HG02798 (cell line): ENCODE results near the gene MRFAP1.
A peak's percentile ranks its signal among the peaks of the same experiment; 100 is the strongest.

Experiments
- ATAC-seq: cut with Tn5 transposase; IDR thresholded peaks from one replicate; pipeline ENCODE4 v1.9.1; 2021; ENCODE audit warnings: mild to moderate bottlenecking; ENCODE audit not compliant: unreplicated experiment, poor library complexity

The MRFAP1 gene

DNA sequence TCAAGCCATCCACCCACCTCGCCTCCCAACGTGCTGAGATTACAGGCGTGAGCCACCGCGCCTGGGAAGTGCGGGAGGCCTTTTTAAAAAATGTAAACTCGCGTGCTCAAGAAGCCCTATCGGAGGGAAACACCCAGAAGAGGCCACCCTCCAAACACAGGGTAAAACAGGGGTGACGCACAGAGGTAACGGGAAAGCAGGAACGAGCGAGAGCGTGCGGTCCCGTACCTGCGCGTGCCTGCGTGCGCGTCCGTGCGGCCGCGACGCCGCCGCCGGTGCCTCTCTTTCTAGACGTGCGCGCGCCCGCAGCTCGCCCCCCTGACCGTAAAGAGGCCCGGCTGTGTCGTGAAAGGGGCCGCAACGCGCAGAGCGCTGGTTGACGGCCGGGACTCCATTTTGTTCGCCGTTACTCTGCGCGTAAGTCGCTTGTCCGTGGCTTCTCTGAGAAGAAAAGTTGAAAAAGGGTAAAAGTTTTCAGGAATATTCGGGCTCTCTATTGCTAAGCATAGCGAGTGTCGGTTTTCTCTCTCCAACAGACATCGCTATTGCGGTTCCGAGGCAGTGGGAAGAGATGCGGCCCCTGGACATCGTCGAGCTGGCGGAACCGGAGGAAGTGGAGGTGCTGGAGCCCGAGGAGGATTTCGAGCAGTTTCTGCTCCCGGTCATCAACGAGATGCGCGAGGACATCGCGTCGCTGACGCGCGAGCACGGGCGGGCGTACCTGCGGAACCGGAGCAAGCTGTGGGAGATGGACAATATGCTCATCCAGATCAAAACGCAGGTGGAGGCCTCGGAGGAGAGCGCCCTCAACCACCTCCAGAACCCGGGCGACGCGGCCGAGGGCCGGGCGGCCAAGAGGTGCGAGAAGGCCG, at the start of gene MRFAP1:
Gene MRFAP1 (plus strand): TSS at position 394 of the 872 bp plus-strand sequence. CDS start 178 bp downstream, at position 572.
- peak; percentile 92 for ATAC-seq

DNA sequence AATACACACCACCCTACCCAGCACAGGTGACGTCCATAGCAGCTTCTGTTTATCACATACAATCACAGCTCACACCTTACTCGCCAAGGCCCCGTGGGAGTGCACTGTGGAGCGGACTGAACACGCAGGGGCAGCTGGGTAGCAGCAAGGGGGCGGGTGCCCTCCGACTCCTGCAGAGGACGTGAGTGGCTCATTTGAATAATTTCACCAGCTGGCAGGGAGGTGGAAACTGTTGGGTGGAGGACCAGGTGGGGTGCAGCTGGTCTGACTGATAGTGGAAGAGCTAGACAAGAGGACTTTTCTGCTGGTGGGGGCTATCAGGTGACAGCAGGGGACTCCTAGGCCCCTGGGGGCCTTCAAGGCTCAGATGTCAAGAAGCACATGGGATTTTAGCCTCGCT, 49.2 kb upstream of the MRFAP1 start:
- ATAC-seq, result peak; percentile 64

DNA sequence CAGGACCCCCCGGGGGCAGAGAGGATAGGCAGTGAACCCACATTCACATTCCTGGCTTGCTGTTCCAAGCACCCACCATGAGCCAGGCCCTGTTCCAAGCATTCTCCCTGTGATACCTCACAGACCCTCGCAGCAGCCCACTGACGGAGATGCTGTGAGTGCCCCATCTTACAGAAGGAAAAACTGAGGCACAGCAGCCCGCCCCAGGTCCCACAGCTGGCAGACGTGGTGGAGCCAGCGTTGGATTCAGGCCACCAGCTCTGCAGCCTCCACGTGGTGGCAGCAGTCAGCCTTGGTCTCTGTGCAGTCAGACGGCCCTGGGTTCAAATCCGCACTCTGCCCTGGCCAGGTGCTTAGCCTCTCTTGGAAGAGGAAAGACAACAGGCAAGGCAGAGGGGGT, 48.7 kb upstream of the MRFAP1 start:
- ATAC-seq, result no peak

DNA sequence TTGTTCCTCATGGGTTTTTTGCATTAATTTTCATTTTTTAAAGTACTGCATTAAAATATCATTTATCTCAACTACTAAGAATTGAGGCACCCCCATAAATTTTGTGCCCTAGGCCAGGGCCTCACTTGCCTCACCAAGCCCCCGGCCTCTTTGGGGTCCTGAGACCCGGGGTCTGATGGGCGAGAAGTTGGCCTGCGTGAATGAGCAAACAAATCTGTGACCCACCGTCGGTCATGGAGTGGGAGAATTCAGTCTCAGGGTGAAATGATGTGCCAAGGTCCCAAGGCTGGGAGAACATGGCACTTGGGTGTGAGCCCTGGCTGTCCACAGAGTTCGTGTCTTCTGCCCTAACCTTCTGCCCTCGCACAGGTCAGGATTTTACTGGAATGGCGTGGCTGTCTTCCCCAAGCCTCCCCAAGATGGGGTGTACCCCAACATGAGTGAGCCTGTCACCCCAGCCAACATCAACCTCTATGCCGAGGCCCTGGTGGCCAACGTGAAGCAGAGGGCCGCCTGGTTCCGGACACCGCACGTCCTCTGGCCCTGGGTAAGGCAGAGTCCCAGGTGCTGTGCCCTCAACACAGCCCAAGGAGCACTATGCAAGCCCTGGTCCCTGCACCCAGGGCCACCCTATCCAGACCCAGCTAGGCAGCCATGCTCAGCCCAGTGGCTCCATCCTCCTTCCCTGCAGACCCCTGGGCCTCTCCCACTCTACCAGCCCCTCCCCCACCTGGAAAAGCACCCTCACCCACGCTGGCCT, 47.5 kb upstream of the MRFAP1 start:
- no peak for ATAC-seq

DNA sequence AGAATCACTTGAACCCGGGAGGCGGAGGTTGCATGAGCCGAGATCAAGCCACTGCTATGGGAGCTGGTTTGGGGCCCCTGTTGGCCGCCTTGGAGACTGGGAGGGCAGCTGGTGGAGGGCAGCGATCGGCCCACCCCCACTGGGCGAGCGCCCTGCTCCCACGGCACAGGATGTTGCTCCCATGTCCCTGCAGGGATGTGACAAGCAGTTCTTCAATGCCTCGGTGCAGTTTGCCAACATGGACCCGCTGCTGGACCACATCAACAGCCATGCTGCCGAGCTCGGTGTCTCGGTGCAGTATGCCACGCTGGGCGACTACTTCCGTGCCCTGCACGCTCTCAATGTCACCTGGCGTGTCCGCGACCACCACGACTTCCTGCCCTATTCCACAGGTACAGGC, 46.1 kb upstream of the MRFAP1 start:
- ATAC-seq, result no peak

DNA sequence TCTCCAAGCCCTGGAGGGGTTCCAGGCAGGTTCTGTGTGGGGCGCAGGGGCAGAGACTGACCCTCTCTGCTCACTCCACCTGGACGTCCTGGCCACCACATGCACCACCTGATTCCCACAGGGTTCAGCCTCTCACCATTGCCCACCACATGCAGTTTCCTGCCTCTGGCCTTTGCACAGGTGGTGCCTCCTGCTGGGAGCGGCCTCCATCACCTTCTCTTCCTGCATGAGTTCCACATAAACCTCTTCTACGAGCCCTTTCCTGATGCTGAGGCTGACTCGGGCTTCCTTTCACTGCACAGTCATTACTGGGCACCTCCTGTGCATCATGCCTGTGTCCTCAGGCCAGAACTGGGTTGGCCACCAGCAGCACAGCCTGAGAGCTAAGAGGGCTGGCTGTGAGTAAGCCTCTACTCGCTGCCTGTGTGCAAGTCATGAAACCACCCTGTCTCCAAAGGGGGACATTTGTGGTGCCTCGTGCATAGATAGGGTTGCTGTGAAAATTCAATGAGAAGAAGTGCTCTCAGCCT, 45.6 kb upstream of the MRFAP1 start:
- ATAC-seq, result no peak

DNA sequence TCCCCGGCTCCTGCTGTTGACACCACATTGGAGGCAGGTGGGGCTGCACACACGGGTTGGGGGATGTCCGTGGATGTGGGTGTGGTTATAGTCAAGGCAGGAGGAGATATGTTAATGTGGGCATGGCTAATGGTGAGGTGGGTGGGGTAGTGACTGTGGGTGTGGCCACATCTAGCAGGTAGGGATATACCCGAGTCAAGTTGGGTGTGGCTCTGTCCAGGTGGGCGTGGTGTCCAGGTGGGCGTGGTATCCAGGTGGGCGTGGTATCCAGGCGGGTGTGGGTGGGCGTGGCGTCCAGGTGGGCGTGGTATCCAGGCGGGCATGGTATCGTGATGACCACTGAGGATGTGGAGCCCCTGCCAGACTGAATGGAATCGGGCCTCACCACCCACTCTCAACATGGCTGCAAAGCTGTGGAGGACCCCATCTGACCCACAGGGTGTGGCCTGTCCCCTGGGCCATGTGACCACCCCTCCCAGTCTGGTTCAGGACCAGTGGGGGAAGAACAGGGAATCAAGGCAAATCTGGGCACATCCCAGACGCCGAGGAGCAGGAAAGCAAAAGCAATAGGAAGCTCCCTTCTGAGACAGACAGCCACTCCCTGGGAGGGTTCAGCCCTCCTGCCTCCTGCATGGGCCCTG, 44.5 kb upstream of the MRFAP1 start:
- ATAC-seq, result no peak

DNA sequence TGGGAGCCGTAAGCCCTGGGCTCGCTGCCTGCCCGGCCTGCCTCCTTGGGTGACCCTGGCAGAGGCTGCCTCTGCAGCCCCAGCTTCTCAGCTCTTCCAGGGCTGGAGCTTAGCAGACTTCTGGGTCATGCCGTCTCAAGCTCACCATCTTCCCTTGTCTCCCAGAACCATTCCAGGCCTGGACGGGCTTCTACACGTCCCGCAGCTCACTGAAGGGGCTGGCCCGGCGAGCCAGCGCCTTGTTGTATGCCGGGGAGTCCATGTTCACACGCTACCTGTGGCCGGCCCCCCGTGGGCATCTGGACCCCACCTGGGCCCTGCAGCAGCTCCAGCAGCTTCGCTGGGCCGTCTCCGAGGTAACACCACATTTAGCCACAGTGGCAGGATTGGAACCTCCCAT, 43.5 kb upstream of the MRFAP1 start:
- ATAC-seq, result no peak

DNA sequence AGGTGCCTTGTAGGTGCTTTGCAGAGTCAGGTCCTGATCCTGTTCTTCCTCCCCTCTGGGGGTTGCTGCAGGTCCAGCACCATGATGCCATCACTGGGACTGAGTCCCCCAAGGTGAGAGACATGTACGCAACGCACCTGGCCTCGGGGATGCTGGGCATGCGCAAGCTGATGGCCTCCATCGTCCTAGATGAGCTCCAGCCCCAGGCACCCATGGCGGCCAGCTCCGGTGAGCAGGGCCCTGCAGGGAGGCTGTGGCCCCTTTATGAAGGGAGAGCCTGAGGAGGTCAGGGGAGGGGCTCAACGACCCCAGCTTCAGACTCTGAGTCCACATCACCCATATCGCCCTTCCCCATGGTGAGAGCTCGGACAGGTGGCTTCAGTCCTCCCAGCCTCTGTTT, 42.4 kb upstream of the MRFAP1 start:
- ATAC-seq, result no peak

DNA sequence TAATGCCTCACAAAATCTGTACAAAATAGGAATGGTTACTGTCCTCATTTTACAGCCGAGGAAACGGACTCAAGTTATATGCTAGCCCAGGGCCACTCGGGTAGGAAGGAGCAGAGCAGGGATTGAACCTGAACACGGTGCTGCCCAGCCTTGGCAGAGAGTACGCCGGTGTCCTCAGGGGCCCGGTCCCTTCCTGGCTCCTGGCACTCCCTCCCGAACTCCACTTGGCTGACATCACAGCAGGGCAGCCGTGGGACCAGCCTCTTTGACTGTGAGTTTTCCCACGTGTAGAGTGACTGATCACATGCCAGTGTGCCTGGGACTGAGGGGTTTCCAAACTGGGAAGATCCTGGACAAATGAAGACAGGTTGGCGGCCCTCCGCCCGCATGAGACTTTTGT, 41.8 kb upstream of the MRFAP1 start:
- ATAC-seq, result no peak

DNA sequence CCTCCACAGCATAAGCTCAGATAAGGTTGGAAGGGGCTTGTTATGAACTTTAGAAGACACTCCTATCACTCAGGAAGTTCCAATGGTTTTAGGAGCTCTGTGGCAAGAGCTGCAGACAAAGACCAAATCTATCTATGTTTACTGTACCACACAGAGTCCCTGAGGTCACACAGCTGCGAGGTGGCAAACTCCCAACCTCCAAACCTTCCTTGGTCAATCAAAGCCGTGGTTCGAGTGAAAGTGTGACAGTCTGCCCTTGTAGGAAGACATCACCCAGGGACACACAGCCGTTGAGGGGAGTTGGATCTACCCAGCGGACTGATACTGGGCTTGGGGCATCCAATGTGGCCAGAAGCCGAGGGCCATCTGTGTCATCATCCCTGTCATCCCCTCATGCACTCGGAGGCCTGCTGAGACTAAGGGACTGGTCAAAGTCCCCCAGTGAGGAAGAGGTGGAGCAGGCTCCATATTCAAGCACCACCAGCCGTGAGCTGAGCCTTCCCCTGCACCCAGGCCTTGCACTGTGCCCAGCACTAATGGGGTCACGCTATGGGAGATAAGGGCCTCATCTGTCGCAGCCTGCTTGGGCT, 38.7 kb upstream of the MRFAP1 start:
- ATAC-seq, result no peak

DNA sequence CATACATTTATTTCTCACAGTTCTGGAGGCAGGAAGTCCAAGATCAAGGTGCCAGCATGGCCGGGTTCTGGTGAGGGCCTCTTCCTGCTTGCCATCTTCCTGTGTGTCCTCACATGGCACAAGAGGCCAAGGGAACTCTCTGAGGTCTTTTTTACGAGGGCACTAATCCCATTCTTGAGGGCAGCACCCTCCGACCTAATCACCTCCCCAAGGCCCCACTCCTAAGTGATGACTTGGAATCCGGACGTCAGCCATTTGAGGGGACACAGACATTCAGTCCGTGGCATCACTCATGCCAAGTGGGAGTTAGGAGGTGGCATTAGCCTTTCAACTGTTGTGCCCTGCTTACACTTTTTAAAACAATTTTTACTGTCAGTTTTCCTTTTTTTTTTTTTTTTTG, 38.2 kb upstream of the MRFAP1 start:
- no peak for ATAC-seq

DNA sequence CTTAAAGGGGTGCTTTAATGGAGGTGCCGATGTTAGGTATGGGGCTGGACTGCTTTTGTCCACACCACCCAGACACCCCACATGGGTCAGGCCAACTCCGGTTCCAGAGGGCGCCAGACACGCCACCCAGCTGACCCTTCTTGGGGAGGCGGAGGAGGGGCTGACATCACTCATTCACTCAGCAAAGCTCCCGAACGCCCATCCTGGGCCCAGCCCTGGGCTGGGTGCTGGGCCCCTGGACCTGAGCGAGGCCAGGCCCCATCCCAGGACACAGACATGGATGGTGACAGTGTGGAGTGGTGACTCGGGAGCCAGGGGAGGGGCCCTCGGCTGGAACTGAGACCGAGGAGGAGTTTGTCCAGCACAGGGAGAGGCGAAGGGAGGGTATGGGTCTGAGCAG, 37.4 kb upstream of the MRFAP1 start:
- ATAC-seq, result no peak

DNA sequence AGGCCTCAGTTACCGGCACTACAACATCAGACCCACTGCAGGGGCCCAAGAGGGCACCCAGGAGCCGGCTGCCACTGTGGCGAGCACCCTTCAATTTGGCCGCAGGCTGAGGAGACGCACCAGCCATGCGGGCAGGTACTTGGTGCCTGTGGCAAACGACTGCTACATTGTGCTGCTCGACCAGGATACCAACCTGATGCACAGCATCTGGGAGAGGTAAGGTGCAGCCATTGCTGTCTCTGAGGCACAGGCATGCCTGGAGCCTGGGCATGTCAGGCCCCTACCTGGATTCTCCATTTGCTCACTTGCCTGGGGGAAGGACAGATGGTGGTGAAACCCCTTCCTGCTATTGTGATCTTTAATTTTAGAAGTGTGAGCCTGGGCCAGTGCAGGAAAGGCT, 35.4 kb upstream of the MRFAP1 start:
- ATAC-seq, result no peak

DNA sequence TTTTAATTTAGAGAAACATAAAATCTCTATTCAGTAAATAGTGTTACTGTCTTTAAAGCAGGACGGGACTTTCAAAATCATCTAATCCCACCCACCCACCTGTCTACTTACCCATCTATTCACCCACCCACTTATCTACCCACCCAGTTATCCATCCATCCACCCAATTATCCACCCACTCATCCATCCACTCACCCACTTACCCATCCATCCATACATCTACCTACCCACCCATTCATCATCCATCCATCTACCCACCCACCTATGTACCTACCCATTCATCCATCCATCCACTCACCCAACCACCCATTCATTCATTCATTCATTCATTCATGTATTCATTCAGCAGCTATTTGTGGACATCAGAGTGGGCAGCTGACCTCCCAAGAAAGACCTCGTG, 34.9 kb upstream of the MRFAP1 start:
- ATAC-seq, result no peak

DNA sequence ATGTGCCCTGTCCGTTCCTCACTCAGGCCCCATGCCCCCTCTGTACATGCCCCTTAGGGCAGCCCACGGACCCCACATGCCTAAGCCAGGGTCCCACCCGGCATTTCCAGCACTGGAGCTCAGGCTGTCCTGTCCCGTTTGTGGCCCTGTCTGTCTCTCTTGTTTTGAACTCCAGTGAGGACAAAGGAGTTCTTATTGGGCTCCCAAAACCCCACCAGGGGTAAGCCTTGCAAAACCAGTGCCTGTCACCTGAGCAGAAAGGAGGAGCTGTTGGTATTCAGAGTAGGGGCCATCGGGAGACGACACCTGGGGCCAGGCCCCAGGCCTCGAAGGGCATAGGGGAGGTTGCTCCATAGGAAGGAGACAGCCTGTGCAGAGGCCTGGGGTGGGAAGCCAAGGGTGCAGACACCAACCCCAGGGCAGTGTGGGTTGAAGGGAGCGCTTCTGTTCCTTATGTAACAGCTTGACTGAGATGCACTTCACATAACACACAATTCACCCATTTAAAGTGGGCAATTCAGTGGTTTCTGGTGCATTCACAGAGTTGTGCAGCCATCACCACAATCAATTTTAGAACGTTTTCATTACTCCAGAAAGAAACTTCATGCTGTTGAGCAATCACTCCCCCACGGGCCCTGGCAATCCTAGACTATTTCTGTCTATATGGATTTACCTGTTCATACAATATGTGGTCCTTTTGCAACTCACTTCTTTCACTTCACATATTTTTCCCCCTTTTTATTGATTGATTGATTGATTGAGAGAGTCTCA, 33.8 kb upstream of the MRFAP1 start:
- ATAC-seq, result no peak

DNA sequence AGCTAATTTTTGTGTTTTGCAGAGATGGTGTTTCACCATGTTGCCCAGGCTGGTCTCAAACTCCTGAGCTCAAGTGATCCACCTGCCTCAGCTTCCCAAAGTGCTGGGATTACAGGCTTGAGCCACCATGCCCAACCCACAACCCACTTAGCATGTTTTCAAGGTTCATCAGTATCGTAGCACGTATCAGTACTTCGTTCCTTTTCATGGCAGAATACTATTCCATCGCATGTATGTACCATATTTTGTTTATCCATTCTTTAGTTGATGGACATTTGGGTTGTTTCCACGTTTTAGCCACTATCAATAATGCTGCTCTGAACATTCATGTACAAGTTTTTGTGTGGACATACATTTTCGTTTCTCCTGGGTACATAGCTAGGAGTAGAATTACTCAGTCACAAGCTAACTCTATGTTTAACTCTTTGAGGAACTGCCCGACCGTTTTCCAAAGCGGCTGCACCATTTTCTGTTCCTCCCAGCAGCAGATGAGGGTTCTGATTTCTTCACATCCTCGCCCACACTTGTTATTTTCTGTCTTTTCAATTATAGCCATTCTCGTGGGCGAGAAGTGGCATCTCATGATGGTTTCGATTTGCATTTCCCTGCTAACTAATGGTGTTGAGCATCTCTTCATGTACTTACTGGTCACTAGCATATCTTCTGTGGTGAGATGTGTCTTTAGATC, 33.0 kb upstream of the MRFAP1 start:
- ATAC-seq, result no peak

DNA sequence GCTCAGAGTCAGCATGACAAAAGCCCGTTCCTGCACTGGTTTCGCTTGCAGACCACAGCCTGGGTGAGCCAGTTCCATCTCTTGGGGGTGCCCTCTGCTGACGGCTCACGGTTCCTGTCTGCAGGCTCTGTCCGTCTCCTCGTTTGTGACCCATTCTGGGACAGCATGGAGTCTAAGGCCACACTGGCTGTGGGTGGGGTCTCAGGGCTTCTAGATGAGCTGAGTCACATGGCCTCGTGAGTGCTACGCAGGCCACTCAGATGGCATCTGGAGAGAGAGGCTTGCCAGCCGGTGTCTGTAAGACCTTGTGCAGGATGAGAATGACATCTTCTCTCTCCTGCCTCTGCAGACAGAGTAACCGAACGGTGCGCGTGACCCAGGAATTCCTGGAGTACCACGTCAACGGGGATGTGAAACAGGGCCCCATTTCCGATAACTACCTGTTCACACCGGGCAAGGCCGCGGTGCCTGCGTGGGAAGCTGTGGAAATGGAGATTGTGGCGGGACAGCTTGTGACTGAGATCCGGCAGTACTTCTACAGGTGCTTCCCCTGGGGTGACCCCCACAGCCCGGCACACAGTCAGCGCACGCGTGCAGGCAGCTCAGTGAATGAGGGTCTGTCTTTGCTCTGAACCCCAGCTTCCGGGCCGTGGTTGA, 31.6 kb upstream of the MRFAP1 start:
- ATAC-seq, result no peak
